Measurements from ENCODE around the gene ZCCHC8.
"Not testable (repeated sequence)": the region's sequence is repeated elsewhere in the genome, so short reads cannot be mapped to it uniquely, and the experiment has no call there.

ZCCHC8 gene

DNA sequence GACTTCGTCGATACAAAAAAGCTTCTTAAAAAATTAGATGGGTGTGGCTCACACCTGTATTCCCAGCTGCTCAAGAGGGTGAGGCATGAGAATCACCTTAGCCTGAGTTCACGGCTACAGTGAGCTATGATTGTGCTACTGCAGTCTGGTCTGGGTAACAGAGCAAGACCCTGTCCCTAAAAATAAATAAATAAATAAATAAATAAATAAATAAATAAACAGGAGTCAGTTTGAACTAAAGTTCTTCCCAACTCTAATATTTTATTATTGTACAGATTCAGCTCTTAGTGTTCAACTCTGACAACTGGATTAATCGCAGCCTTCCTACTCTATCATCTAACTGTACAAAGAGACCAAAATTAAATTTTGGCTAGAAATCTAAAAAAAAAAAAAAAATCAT is 65.5 kb downstream of the ZCCHC8 start:
- in situ Hi-C loops (cut with HindIII; ENCODE audit: low sequenced_read_pairs): no loop called here

DNA sequence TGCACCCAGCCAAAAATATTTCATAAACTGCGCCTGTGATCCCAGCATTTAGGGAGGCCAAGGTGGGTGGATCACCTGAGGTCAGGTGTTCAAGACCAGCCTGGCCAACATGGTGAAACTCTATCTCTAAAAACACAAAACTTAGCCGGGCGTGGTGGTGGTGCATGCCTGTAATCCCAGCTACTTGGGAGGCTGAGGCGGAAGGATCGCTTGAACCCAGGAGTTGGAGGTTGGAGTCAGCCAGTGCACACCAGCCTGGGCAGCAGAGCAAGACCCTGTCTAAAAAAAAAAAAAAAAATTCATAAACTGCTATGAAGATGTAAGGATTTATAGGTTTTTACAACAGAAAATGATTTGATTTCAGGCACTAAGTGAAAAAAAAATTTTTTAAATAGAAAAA is 71.7 kb downstream of the ZCCHC8 start:
- in situ Hi-C loops (cut with HindIII; ENCODE audit: low sequenced_read_pairs): not testable (repeated sequence)

DNA sequence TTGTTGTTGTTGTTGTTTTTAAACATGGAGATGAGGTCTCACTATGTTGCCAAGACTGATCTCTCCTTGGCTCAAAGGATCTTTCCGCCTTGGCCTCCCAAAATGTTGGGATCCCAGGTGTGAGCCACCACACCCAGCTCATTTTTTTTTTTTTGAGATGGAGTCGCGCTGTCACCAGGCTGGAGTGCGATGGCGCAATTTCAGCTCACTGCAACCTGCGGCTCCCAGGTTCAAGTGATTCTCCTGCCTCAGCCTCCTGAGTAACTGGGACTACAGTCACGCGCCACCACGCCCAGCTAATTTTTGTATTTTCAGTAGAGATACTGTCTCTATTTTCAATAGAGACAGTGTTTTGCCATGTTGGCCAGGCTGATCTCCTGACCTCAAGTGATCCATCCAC is 73.3 kb downstream of the ZCCHC8 start:
- in situ Hi-C loops (cut with HindIII; ENCODE audit: low sequenced_read_pairs): no loop called here

DNA sequence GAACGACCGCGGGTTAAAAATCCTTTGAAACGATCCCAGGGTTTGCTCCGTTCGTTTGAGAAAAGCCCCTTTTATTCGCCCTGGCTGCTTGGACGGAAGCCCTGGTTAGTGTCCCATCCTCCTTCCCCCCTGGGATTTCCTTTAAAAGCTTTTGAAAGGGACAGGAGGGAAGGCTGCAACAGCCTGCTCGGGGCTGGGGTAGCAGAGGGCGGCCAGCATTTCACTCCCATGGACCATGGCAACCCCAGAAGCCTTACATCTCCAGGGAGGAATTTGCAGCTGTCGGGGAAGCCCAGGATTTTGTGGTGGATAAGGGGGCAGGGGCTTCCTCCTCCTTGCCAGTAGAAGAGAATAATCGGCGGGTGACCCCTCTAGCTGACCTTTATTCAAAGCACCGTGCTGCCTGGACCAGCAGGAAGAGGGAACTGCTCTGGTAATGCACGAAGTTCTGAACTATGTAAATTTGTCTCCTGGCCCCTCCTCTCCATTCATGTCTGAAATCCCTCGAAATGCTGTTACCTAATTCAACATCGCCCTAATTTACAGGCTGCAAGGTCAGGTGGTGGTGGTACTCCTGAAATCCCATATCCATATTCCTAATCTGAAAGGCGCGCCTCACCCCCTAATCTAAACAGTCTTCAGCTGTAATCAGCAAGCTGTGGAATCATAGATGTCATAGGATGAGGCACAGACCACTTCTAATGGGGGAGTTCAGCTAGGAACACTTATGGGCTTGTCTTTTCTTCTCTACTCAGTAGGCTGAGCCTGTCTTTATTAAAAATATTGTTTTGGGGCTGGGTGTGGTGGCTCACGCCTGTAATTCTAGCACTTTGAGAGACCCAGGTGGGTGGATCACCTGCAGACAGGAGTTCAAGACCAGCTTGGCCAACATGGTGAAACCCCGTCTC is 77.2 kb downstream of the ZCCHC8 start:
- in situ Hi-C loops (cut with HindIII; ENCODE audit: low sequenced_read_pairs): no loop called here

DNA sequence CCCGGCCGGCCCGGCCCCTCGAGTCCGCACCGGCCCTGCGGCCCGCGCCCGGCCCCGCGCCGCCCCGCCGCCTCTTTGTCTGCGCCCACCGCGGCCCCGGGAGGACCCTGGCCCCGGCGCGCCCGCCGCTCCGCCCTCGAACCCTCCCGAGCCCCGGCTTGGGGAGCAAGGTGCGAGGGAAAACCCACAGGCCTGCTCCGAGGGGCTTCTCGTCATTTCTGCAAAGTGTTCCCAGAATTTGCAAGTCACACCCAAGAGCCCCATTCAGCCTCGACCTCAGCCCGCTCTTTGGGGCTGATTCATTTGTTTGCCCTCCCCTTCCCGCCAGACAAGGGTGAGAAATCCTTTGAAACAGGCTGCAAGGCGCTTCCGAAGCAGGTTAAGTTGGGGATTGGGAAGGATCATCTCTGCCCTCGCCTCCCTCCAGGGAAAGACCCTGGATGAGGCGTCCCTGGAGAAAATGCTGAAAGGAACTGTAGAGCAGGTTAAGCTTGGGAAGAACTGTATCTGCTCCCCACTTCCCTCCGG is 77.9 kb downstream of the ZCCHC8 start:
- in situ Hi-C loops (cut with HindIII; ENCODE audit: low sequenced_read_pairs): no loop called here

DNA sequence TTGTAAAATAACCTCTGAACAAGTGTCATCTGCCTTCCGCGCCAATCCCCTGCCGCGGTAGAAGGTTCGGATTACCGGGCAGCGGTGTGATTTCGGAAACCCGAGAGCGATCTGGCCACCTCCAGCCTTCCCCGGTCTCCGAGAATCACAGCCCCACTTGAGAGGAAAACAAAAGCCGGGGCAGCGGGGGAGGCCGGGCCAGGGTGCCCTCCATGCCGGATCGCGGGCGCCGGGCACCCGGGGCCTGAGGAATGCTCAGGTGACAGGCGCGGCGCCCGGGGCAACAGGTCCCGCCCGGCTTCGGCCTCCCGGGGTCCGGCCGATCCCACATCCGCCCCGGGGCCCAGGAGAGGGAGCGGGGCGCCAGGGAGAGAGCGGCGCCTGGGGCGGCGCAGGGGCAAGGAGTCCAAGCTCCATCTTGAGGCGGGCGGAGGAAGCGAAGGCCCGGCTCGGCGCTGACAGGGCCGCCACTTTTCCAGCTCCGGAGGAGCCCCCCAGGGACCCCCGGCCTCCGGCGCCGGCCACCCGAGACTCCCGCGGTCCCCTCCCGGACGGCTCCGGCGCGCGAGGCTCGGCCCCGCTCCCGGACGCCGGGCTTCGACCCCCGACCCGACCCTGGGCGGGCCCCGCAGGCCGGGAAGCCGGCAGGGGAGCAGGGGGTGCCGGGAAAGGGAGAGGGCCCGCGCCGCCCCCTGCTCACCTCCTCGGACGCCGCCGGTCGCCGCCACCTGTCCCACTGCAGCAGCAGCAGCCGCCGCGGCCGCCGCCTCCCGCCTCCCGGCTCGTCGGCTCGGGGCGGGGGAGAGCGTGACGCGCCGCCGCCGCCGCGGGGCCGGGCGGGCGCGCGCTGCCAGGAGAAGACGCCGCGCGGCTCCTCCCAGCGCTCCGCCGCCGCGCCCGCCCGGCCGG is 78.7 kb downstream of the ZCCHC8 start, which contains the start of gene CLIP1:
CLIP1 (minus strand) TSS at position 849 of the 909 bp plus-strand sequence. CDS start 42,217 bp downstream, outside the sequence.
- in situ Hi-C loops (cut with HindIII; ENCODE audit: low sequenced_read_pairs): no loop called here

Measured in DLD1 (cell line).